Activated T-cell treated with anti-CD3 and anti-CD28 coated beads, Interleukin-2, amount 50 U/mL, for 48 hours (primary cell): ENCODE results near the gene LDLRAD4.
A peak's percentile ranks its signal among the peaks of the same experiment; 100 is the strongest.
"Not testable (repeated sequence)": the region's sequence is repeated elsewhere in the genome, so short reads cannot be mapped to it uniquely, and the experiment has no call there.

Experiments used
- DNase-seq, 2 experiments: peaks; one replicate each; pipeline ENCODE4 v3.0.0-alpha.2; 2020

LDLRAD4 gene

DNA sequence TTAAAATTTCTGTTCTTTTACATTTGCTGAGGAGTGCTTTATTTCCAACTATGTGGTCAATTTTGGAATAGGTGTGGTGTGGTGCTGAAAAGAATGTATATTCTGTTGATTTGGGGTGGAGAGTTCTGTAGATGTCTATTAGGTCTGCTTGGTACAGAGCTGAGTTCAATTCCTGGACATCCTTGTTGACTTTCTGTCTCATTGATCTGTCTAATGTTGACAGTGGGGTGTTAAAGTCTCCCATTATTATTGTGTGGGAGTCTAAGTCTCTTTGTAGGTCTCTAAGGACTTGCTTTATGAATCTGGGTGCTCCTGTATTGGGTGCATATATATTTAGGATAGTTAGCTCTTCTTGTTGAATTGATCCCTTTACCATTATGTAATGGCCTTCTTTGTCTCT is 127.9 kb downstream of the LDLRAD4 start:
- DNase-seq = not testable (repeated sequence)

DNA sequence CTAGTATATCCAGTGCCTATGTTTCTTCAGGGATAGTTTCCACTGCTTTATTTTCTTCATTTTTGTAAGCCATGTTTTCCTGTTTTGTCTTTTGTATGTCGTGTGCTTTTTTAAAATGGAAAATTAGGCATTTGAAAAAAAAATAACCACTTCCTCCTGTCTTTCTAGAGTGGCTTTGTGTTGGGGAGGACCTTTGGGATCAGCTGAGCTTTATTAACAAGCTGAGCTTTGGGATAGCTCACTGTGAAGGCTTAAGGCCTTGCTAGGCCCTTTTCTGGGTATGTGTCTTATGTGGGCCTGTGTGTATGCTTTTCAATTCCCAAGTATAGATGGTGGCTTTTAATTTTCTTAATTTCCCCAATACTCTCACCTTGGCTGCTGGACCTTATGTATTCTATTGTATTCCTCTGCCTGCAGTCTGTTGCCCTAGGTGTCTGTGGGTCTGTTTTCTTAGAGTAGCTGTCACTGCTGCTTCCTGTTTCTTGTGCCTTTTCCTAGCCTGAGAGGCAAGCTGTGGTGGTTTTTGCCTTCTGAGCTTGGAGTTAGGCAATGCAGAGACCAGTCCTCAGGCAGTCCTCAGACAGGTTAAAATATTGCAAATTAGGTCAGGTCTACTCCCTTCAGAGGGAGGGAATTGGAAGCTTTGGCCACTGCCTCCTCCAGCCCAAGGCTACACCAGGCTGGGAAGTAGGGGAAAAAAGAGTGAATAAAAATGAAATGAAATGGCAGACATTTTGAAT is 134.7 kb downstream of the LDLRAD4 start:
- DNase-seq = no peak

DNA sequence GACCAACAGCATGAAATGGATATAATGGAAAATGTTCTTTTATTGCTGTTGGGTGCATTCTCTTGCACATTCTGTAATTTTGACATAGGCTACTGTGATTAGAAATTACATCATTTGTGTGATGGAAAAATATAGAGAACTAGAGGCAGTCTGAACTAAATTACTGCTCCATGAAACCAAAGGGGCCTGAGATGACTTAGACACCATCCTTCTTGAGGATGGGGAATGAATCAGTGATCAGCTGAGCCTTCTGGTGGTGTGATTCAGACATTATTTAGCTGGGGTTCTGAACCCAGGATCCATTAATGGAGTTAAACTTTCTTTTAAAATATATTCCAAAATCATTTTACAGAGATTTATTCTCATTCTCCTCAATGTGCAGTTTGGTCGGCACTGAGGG is 135.8 kb downstream of the LDLRAD4 start:
- DNase-seq = no peak

DNA sequence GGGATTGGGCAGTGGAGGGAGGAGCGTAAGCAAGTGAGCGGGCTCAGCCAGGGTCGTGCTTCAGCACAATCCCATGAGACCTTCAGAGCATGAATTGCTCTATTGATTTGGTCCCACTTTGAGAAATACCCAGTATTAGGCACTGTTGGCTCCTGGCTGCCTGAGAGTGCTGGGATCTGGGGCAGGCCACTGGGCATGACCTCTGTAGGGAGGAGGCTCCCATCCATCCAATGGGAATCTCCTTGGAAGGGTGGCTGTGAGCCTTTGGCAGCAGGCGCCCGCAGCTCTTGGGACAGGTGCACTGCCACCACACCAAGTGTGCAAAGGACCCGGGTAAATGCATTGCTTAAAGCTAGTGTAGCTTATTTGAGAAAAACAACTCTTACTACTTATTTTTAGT is 137.5 kb downstream of the LDLRAD4 start:
- DNase-seq = no peak

DNA sequence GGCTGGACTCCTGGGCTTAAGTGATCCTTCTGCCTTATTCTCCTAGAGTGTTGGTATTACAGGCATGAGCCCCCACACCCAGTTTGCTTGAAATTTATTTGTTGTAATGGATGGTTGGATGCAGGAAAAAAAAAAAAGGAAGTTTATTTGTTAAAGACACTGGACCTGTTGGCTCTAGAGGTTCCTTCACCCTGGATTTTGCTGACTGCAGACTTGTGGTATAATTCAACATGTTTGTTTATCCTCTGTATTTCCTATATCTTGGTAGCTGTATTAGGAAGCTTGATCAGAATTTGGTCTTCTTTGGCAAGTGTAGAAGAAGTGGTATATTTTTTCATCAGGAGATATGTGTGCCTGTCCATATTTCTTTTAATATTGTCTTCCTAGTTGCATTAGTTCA is 138.7 kb downstream of the LDLRAD4 start:
- no peak for DNase-seq

DNA sequence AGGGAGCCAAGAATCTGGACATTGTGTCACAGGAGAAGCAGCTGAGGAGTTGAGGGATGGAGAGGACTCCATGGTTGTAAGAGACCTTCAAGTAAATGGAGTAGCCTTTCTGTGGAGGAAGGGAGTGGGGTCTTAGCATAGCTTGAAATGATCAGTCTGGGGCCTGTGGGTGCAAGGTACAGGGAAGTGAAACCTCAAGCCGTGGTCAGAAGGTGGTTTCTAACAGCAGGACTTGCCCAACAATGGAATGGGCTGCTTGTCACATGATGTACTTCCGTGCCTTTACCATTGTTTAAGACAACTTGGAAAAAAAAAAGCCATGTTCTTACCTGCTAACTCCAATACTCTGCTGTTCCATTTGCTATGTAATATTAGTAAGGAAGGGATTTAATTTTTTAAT is 140.7 kb downstream of the LDLRAD4 start:
- no peak for DNase-seq

DNA sequence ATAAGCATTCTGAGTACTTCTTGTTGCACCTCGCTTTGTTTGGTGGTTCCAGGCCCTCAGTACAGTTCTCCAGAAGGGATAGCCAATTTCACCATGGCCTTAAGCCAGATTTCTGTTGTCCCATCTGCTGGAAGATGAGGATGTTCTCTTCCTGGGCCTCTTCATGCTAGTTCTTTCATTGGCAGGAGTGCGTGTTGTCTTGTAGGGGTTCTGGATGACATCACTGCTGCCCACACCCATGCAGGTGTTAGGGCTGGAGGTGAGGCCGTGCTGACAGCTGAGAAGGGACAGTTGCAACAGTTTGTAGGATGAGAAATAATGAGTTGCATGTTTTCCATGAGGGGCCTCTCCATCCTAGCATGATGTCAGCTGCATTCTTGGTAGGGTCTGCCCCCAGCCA is 142.9 kb downstream of the LDLRAD4 start:
- no peak for DNase-seq

DNA sequence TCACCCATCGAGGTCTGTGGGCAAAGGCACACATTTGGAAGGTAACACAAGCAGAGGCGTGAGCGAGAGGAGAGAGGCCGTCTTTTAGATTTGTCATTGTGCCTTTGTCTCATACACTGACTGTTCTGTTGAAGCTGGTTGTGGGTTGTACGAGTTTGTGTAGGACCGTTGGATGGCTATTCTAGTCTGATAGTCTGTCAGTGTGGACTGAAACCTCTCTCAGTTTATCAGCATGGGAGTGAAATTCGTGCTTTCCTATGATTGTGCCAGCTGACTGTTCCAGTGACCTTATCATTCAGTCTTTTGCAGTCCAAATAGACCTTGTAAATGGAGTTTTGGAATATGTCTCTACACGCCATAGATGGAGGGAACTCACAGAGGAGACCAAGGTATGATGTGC is 143.5 kb downstream of the LDLRAD4 start:
- DNase-seq = no peak

DNA sequence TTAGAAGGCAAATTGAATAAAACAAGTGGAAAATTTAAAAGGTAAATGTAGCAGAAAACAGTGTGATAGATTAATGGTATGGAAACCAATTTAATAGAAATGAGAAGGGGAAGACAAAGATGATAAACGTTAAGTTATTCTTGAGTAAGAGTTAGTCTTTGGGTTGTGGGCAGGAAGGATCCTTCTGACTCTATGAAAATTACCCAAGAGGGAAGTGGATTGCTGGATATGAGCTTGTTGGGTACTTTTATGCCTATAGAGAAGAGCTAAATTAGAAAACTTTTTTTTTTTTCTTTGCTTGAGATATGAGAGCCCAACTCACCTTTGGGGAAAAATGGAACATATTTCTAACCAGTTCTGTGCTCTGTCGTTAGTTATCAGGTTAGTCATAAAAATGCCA is 144.0 kb downstream of the LDLRAD4 start:
- no peak for DNase-seq

DNA sequence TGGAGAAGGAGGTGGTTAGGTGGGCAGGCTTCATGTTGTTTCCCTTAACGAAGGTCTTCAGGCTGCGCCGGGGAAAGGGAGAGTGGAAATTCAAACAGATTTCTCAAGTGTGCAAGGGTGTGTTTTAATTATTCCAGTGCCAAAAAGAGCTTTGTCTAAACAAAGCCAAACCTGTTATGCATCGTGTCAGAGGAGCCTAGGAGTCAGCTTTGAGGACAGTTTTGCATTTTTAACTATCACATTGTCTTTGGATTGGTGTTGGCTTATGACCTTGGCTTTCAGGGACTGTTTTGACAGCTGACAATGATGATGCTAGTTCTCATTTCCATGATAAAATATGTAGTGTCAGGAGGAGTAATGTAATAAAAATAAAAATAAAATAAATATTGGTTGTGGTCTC is 144.8 kb downstream of the LDLRAD4 start:
- no peak for DNase-seq

DNA sequence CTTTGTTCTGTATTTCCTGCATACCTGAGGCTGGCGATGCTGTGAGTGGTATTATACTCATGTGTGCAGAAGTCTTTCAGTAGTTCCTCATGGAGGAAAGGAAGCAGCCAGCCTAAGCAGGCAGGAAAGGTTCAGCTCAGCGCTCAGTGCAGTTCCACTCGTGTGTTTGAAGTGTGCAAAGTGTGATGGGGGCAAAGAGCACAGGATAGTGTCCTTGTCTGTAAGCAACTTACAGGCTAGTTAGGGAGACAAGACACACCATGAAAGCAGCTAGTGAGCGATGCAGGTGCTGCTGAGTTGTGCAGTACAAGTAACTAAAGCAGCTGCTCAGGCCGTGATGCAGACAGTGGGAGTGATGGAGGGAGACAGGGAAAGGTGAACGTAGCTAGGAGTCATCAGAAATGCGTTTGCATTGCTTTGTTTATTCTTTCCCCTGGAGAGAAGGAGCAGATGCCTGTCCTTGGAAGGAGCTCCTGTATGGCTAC is 146.2 kb downstream of the LDLRAD4 start:
- DNase-seq = no peak

DNA sequence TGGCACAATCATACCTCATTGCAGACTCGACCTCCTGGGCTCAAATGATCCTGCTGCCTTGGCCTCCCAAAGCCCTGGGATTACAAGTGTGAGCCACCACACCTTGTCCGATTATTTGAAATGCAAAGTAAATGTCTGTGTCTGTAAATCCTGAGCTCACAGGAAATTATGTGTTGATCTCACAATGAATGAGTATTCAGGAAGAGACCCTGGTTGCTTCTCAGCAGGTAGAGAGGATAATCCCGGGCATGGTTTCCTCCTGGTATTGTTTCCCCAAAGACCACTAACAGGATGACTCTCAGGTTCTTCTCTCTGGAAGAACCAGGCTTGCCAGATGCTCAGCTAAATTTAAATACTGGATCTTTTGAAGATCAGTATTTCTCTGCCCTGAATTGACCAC is 147.6 kb downstream of the LDLRAD4 start:
- no peak for DNase-seq

DNA sequence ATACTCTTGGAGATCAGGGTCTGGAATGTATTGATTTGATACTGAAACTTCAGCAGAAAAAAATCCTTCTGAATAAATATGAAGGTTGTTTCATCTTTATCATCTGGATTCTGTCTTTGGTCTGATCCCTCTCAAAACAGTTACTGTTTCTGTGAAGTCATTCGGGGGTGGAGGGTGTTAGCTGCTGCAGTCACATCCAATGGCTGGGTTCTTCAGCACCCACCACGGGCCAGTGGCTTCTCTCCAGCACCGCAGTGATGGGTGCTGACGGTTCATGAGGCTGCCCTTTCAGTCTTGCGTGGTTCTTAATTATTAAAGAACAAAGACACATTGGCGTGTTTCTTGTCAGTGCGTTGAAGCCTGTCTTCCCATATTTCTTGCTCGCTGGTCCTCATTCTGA is 148.0 kb downstream of the LDLRAD4 start:
- peak in 1 of 2 experiments; percentile 13 for DNase-seq

DNA sequence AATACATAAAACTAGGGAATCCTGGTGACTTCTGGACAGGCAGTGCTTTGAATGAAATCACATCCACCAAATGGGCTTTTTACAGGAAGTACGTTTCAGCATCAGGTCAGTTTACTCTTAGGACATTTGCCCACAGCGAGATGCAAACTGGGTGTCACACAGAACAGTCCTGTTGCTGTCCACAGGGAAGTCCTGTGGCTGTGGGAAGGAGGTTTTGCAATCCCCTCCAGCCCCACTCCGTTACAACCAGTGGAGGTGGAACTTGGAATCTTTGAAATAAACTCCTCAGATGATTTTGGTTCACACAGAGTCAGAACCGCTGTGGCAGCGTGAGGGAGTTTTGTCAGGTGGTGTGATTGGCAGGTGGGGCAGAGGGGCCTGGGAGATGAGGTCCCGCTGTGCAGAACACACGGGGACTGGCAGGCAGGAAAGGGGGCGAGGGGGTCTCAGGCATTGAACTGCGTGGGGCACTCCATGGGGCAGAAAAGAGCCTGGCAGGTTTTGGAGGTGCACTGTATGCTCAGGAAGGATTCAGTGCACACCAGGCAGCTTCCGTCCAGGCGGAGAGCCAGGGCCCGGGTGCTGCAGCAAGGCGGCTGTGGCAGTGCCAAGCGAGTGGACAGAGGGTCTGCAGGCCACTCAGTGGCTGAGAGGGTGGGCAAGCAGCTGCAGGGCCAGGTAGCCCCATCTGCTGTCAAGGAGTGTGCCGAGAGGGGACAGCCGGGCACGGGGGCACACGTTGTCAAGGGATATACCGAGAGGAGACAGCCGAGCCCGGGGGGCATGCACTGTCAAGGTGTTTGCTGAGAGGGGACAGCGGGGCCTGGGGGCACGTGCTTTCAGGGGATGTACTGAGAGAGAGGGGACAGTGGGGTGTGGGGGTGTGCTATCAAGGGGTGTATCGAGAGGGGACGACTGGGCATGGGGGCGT is 148.7 kb downstream of the LDLRAD4 start:
- peak in 1 of 2 experiments; percentile 10 for DNase-seq

DNA sequence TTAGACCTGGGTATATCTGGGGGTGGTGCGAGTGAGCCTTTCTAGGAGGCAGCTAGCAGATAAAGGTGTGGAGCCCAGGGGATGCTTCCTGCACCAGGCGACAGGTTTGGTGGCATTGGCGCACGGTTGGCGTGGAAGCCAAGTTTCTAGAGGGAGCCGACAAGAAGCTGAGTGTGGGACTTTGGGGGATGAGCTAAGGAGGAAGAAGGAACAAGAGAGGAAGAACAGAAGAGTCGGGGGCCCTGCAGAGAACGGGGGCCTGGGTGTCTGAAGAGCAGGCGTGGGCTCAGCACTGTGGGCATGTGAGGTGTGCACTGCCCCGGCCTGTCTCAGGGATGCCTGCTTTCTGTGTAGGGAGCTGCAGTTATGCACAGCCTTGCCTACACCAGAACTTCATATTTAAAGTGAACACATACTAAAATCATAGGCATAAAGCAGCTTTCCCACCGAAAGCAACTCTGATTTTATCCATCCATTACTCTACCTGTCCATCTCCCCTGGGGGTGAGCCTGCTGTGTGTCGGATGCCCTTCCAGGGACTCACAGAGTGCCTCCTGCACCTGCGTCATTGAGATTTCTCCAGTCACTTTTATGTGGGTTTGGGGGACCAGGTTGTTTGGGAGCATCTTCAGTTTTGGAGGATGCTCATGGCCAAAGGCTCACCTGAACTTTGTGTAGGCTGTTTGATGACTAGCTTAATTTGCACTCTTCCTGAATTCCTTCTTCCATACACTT is 149.7 kb downstream of the LDLRAD4 start:
- DNase-seq = no peak

DNA sequence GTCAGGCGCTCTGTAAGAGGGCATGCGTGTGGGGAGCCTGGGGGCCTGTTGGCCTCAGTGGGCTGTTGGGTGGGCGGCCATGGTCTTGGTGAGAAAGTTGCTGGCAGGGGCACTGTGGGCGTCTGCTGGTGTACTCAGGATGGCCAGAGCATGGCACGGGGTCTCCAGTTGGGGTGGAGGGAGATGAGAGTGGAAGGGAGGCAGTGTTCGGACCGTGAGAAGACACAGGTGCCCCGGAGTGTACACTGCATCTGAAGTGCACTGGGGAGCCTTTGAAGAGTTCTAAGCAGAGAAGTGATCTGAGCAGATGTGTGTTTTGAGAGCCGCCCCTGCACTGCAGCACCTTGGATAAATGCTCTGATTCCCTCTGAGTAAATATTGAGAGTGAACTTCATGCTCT is 150.8 kb downstream of the LDLRAD4 start:
- DNase-seq = peak in 1 of 2 experiments; percentile 12

DNA sequence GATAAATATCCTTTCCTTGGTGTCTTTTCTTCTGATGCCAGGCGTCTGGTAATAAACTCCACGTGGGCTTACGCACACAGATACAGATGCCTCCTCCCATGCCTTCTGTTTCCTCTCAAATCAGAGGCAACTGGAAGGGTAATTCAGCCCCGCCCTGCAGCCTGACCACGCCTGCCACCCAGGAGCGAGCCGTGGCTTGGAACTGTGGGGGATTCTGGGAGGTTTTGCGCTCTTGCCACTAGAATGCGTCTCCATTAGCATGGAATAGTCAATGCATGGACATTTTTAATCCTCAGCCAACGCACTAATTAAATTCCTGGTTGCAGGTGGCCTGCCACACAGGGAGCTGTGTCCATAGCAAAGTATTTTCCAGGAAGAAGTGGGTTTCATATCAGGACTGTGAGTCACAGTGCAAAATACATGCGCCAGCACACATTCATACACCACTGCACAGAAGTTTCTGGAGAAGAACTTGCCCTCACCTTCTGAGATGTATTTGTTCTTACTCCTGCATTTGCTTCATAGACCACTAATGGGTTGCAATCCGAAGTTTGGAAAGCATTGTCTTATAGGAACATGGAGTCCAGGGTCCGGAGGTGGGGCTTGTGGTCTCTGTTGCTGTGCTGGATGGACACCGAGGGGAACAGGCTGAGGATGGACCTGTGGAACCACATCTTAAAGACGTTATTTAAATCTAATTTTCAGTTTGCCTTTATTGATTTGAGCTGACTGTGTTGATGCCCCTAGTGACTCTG is 151.4 kb downstream of the LDLRAD4 start:
- DNase-seq = peak in 1 of 2 experiments; percentile 36

DNA sequence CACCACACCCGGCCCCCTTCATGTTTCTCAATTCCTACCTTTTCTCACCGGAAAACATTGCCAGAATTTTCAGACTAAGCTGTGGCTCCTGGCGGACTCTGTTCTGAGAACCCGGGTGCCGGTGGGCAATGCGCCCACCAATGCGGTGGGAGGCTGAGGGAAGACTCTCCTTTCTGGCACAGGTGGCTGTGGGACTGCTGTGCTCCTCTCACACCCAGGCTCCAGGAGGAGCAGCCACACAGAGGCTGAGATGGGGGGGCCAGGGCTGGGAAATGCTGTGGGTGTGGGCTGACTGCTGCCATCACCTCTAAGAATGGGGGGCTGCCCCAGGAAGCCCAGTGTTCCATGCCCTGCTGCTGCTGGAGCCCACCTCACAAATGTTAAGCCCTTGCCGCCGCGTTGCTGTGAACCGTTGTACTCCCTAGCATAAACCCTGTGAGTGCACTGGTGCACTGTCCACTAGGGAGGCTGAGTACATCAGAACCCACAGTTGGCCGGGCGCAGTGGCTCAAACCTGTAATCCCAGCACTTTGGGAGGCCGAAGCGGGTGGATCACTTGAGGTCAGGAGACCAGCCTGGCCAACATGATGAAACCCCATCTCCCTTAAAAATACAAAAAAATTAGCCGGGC is 152.6 kb downstream of the LDLRAD4 start:
- peak in 1 of 2 experiments; percentile 9 for DNase-seq

DNA sequence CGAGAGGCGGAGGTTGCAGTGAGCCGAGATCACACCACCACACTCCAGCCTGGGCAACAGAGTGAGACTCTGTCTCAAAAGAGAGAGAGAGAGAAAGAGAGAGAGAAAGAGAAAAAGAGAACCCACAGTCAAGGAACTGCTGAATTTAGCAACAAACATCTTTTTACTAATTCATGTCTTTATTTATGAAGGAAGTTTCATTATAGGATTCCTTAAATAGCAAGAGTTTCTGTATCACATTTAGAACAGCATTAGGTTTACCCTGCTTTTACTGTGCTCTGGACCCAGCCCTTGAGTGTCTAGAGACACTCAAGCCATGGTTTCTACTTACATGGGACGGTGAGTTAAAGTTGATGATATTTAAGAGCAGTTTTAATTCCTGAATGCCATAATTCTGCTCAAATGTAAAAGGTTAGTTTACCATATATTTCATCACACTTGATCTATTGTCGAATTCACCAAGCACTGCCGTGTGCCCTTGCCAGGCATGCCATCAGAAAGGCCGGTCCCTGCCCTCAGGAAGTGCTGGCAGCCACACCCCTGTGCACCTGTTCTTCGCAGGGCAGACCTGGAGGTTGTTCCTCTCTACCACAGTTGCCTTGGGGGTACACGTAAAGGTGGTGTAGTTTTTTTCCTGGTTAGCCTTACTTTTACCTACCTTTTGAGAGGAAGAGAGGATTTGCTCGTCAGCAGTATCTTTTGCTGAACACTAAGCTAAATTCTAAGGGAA is 153.3 kb downstream of the LDLRAD4 start:
- peak in 1 of 2 experiments; percentile 20 for DNase-seq

DNA sequence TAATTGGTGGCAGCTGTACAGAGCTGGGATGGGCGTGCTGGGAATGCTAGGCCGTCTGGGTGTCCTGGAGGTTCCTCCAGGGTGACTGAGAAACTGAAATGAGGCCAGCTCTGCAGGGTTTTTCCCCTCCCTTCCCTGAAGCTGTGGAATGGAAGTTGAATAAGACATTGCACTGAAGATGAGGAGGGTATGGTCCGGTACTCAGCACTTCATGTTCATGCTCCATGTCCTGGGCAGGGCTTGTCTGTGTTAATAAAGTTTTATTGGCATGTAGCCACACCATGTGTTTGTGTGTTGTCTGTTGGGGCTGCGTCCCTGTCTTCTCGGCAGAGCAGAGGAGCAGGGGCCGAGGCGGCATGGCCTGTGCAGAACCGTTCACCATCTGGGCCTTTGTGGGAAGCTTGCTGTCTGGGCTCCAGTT is 154.0 kb downstream of the LDLRAD4 start:
- peak in 1 of 2 experiments; percentile 19 for DNase-seq

DNA sequence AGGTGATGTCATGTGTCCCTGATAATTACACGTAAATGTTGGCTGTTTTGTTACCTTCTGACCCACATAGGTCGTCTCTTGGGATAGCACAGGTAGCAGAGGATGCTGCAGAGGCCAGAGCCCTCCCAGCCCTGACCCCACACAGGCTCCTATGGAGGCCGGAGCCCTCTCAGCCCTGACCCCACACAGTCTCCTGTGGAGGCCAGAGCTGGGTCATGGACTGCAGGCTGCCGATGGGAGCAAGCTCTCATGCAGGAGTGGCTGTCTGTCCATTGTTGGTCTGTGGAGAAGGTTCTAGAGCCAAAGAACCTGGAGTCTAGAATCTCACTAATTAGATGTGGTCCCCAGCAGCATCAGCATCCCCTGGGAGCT is 155.5 kb downstream of the LDLRAD4 start:
- peak in 1 of 2 experiments; percentile 16 for DNase-seq
